ENCODE results near the gene SCAF8.

GRCh38 chr6:154738551-154738961 is 5.3 kb downstream of the SCAF8 start:
- TF ChIP-seq CTCF (conservative IDR thresholded peaks at IDR 0.05; ENCODE audit: low read depth, low read length) (no peak), EZH2 (IDR thresholded peaks at IDR 0.05; ENCODE audit: borderline replicate concordance, low read depth, low read length, poor library complexity, severe bottlenecking) (no peak)

Data from A673 (cell line).